GM23248 (cell line): ENCODE results near the gene RER1. TPM values are rescaled to one million over a fixed set of nuclear protein-coding genes. Genes with fewer than 3 reads are reported as not detected.

Source experiments
- DNase-seq: peaks from one replicate; pipeline ENCODE4 v3.0.0-alpha.2; 2015
- H2AFZ ChIP-seq: fragments of 200-600 bp; sonication (generic); 2 replicates; pipeline ENCODE4 v1.6.1; 2016; ENCODE audit warnings: antibody characterized with exemption
- H3F3A ChIP-seq: fragments of 200-600 bp; sonication (generic); 2 replicates; pipeline ENCODE4 v1.6.1; 2016; ENCODE audit warnings: mild to moderate bottlenecking, antibody characterized with exemption, mixed run types; ENCODE audit not compliant: insufficient read depth
- H3K27ac ChIP-seq: fragments of 200-600 bp; sonication (generic); 2 replicates; pipeline ENCODE4 v1.5.1; 2016; ENCODE audit warnings: mild to moderate bottlenecking
- H3K27me3 ChIP-seq: fragments of 200-600 bp; sonication (generic); replicated peaks from 2 replicates; pipeline ENCODE4 v1.6.1; 2016; ENCODE audit warnings: mild to moderate bottlenecking; ENCODE audit not compliant: insufficient read depth
- H3K36me3 ChIP-seq: fragments of 200-600 bp; sonication (generic); 2 replicates; pipeline ENCODE4 v1.6.1; 2016; ENCODE audit warnings: low read depth, mild to moderate bottlenecking
- H3K4me1 ChIP-seq: fragments of 200-600 bp; sonication (generic); 2 replicates; pipeline ENCODE4 v1.6.1; 2016; ENCODE audit warnings: mild to moderate bottlenecking; ENCODE audit not compliant: insufficient read depth
- H3K4me2 ChIP-seq: fragments of 200-600 bp; sonication (generic); one replicate; pipeline ENCODE4 v1.6.1; 2016; ENCODE audit warnings: mild to moderate bottlenecking; ENCODE audit not compliant: unreplicated experiment
- H3K4me3 ChIP-seq: fragments of 200-600 bp; sonication (generic); 2 replicates; pipeline ENCODE4 v1.5.1; 2016; ENCODE audit warnings: mild to moderate bottlenecking
- H3K79me2 ChIP-seq: fragments of 200-600 bp; sonication (generic); 2 replicates; pipeline ENCODE4 v1.6.1; 2016; ENCODE audit warnings: mild to moderate bottlenecking; ENCODE audit not compliant: insufficient read depth
- H3K9ac ChIP-seq: fragments of 200-600 bp; sonication (generic); 2 replicates; pipeline ENCODE4 v1.6.1; 2016; ENCODE audit warnings: mild to moderate bottlenecking
- H3K9me2 ChIP-seq: fragments of 200-600 bp; sonication (generic); 2 replicates; pipeline ENCODE4 v1.6.1; 2016; ENCODE audit warnings: mixed run types, mild to moderate bottlenecking, moderate library complexity; ENCODE audit not compliant: insufficient read depth
- H3K9me3 ChIP-seq: fragments of 200-600 bp; sonication (generic); one replicate; pipeline ENCODE4 v1.6.1; 2017; ENCODE audit warnings: low read depth
- H4K20me1 ChIP-seq: fragments of 200-600 bp; sonication (generic); 2 replicates; pipeline ENCODE4 v1.6.0; 2016; ENCODE audit not compliant: insufficient read depth
- EZH2 ChIP-seq: fragments of 200-600 bp; sonication (generic); IDR thresholded peaks from 2 replicates; pipeline ENCODE4 v1.6.1; 2018; ENCODE audit warnings: antibody characterized with exemption, mild to moderate bottlenecking; ENCODE audit not compliant: insufficient read depth, poor library complexity, severe bottlenecking
- EZH2phosphoT487 ChIP-seq: fragments of 200-600 bp; sonication (generic); IDR thresholded peaks from 2 replicates; pipeline ENCODE4 v1.6.1; 2018; ENCODE audit warnings: antibody characterized with exemption, moderate library complexity, mild to moderate bottlenecking, low read depth; ENCODE audit not compliant: insufficient read depth
- WGBS, 2 experiments: methylation state at CpG; one replicate each; pipeline ENCODE4 v1.1.6; 2015 to 2017; ENCODE audit warnings: low lambda C conversion rate in 2 of 2, low coverage in 1 of 2; ENCODE audit errors: missing lambda C conversion rate in 2 of 2; 5-methylcytosine and 5-hydroxymethylcytosine counted together
- in situ Hi-C: fragments of 300-500 bp; cut with MboI; formaldehyde crosslinking; loops from 2 replicates; pipeline ENCODE4 v1.15.0; 2020
- polyA plus RNA-seq: library from polyadenylated mRNA; unstranded; fragments of >200 nt; fragmentation: Nextera tagmentation; extraction: Ambion mirVana; gene quantifications from 2 replicates; pipeline ENCODE4 v1.2.1, GENCODE V29; 2016
- total RNA-seq: library from RNA; depleted of rRNA; stranded (reverse); fragments of >200 nt; shearing (Covaris generic); gene quantifications from 2 replicates; pipeline ENCODE4 v1.2.3, GENCODE V29; 2014

The RER1 gene
- total and polyA plus RNA-seq, 2 experiments from 2014 or later = 135 to 331 TPM

- Histone ChIP-seq H3K27ac (no peak overlapping the region), H3K4me2 (no peak overlapping the region), H3K4me3 (no peak overlapping the region), H3K36me3 (no peaks in the 10 kb centered on the region), H3K9me3 (no peaks in the 10 kb centered on the region), H4K20me1 (no peaks in the 10 kb centered on the region), H3K4me1 (no peaks in the 10 kb centered on the region), H3K79me2 (no peaks in the 10 kb centered on the region), H3K27me3 (peaks cover 15% of the 10 kb centered on the region), H2AFZ (no peak overlapping the region), H3K9ac (no peak overlapping the region), H3K9me2 (no peaks in the 10 kb centered on the region), H3F3A (no peaks in the 10 kb centered on the region)
- in situ Hi-C loops = no loop called here
- TF ChIP-seq EZH2phosphoT487 (no peak), EZH2 (no peak)
- WGBS, 2 experiments = 0% methylated on average over 1 to 2 of the region's 2 CpGs
- DNase-seq = no peak
Observed at GRCh38 chr1:2435746-2436355, 44.2 kb downstream of the RER1 start.

GRCh38 chr1:2436876-2437275, 45.2 kb downstream of the RER1 start:
- H3K4me2 ChIP-seq = no peak overlapping the region
- H3K9ac ChIP-seq = no peak overlapping the region
- no peaks in the 10 kb centered on the region for H4K20me1 ChIP-seq
- no peak for DNase-seq
- no peaks in the 10 kb centered on the region for H3K9me2 ChIP-seq
- in situ Hi-C loops = no loop called here
- no peaks in the 10 kb centered on the region for H3K4me1 ChIP-seq
- H3K4me3 ChIP-seq = no peak overlapping the region
- 65 to 76% methylated on average over 4 to 7 of the region's 7 CpGs for WGBS, 2 experiments
- H3K9me3 ChIP-seq = no peaks in the 10 kb centered on the region
- H3F3A ChIP-seq = no peaks in the 10 kb centered on the region
- H3K79me2 ChIP-seq = no peaks in the 10 kb centered on the region
- TF ChIP-seq EZH2phosphoT487 (no peak), EZH2 (no peak)
- H3K36me3 ChIP-seq = no peaks in the 10 kb centered on the region
- no peak overlapping the region for H3K27ac ChIP-seq
- no peak overlapping the region for H2AFZ ChIP-seq
- H3K27me3 ChIP-seq = peaks cover 21% of the 10 kb centered on the region

GRCh38 chr1:2437617-2438016, 46.0 kb downstream of the RER1 start:
- Histone ChIP-seq H2AFZ (no peak overlapping the region), H3K36me3 (no peaks in the 10 kb centered on the region), H3K27me3 (peaks cover 24% of the 10 kb centered on the region), H3K4me1 (no peaks in the 10 kb centered on the region), H3K27ac (no peak overlapping the region), H4K20me1 (no peaks in the 10 kb centered on the region), H3K9ac (no peak overlapping the region), H3K79me2 (no peaks in the 10 kb centered on the region), H3K4me3 (no peak overlapping the region), H3K4me2 (no peak overlapping the region), H3K9me2 (no peaks in the 10 kb centered on the region), H3F3A (no peaks in the 10 kb centered on the region), H3K9me3 (no peaks in the 10 kb centered on the region)
- DNase-seq = no peak
- WGBS, 2 experiments = 39 to 44% methylated on average over 15 of the region's 15 CpGs
- in situ Hi-C loops = no loop called here
- TF ChIP-seq EZH2 (no peak), EZH2phosphoT487 (no peak)

- in situ Hi-C loops = no loop called here
Observed at GRCh38 chr1:2438038-2438437, 46.4 kb downstream of the RER1 start.

GRCh38 chr1:2438641-2439040, 47.0 kb downstream of the RER1 start:
- peaks cover 25% of the 10 kb centered on the region for H3K27me3 ChIP-seq
- no peaks in the 10 kb centered on the region for H3K9me2 ChIP-seq
- H3K4me3 ChIP-seq = no peak overlapping the region
- no peaks in the 10 kb centered on the region for H4K20me1 ChIP-seq
- no peaks in the 10 kb centered on the region for H3K4me1 ChIP-seq
- in situ Hi-C loops = no loop called here
- H3K9me3 ChIP-seq = no peaks in the 10 kb centered on the region
- no peak overlapping the region for H3K4me2 ChIP-seq
- no peak overlapping the region for H3K9ac ChIP-seq
- WGBS, 2 experiments = 51 to 64% methylated on average over 13 to 14 of the region's 14 CpGs
- H3F3A ChIP-seq = no peaks in the 10 kb centered on the region
- no peak for DNase-seq
- H2AFZ ChIP-seq = no peak overlapping the region
- no peaks in the 10 kb centered on the region for H3K79me2 ChIP-seq
- H3K36me3 ChIP-seq = no peaks in the 10 kb centered on the region
- no peak for TF ChIP-seq EZH2
- TF ChIP-seq EZH2phosphoT487 = no peak
- no peak overlapping the region for H3K27ac ChIP-seq

More at GRCh38 chr1:2438038-2438437, 46.4 kb downstream of the RER1 start:
- no peaks in the 10 kb centered on the region for H3K4me1 ChIP-seq
- no peak overlapping the region for H3K27ac ChIP-seq
- no peaks in the 10 kb centered on the region for H3K9me3 ChIP-seq
- H3K27me3 ChIP-seq = peaks cover 28% of the 10 kb centered on the region
- no peaks in the 10 kb centered on the region for H3K79me2 ChIP-seq
- no peak overlapping the region for H2AFZ ChIP-seq
- H3K4me3 ChIP-seq = no peak overlapping the region
- no peaks in the 10 kb centered on the region for H4K20me1 ChIP-seq
- no peak overlapping the region for H3K4me2 ChIP-seq
- 37 to 52% methylated on average over 15 of the region's 15 CpGs for WGBS, 2 experiments
- TF ChIP-seq EZH2 (no peak), EZH2phosphoT487 (no peak)
- H3K9ac ChIP-seq = no peak overlapping the region
- no peaks in the 10 kb centered on the region for H3K9me2 ChIP-seq
- no peaks in the 10 kb centered on the region for H3F3A ChIP-seq
- peak; percentile 36 for DNase-seq
- no peaks in the 10 kb centered on the region for H3K36me3 ChIP-seq
